Colonic mucosa (tissue), 4 donors: ENCODE results near the gene COL23A1. TPM values are rescaled to one million over a fixed set of nuclear protein-coding genes. Genes with fewer than 3 reads are reported as not detected.

Source experiments
- DNase-seq: peaks from one replicate; pipeline ENCODE4 v3.0.0-alpha.2; 2020
- H3K27ac ChIP-seq: fragments of 200-600 bp; one replicate; pipeline ENCODE4 v1.8.0; 2021
- H3K27me3 ChIP-seq: fragments of 200-600 bp; one replicate; pipeline ENCODE4 v1.8.0; 2021
- H3K36me3 ChIP-seq: fragments of 200-600 bp; one replicate; pipeline ENCODE4 v1.8.0; 2021
- H3K4me1 ChIP-seq: fragments of 200-600 bp; one replicate; pipeline ENCODE4 v1.8.0; 2021; ENCODE audit warnings: mild to moderate bottlenecking
- H3K4me3 ChIP-seq: fragments of 200-600 bp; one replicate; pipeline ENCODE4 v1.8.0; 2021
- H3K9ac ChIP-seq, 2 donors: one replicate each; pipeline ENCODE4 v1.7.0; 2013; ENCODE audit warnings: control low read depth in 2 of 2, low read depth in 2 of 2, low read length in 2 of 2
- H3K9me3 ChIP-seq: fragments of 200-600 bp; one replicate; pipeline ENCODE4 v1.8.0; 2021
- CTCF ChIP-seq: fragments of 200-600 bp; IDR thresholded peaks from one replicate; pipeline ENCODE4 v1.8.0; 2022; ENCODE audit warnings: antibody characterized with exemption, mild to moderate bottlenecking
- intact Hi-C: fragments of 100-400 bp; cut with DNase I; formaldehyde crosslinking; loops from one replicate; pipeline ENCODE4 v1.14.1; 2022
- total RNA-seq, 2 donors: library from RNA; stranded (reverse); fragmentation: NEBNext Ultra II Directional in 1 of 2; extraction: Animal tissue kit (Norgen Biotek cat#: 25700) in 1 of 2; gene quantifications; one replicate each; pipeline ENCODE4 v1.2.1, GENCODE V29; 2021
- donor health status: healthy.
- donor health status: DM: no; HTN: no; CAD: no.
- donor health status: DM: no; HTN: no; CAD: no.

COL23A1 gene
- total RNA-seq, 2 donors from 2014 or later: 0.37 to 0.49 TPM

GRCh38 chr5:178537467-178538371 is 52.5 kb downstream of the COL23A1 start:
- H3K4me3 ChIP-seq: no peak overlapping the region
- H3K27ac ChIP-seq: no peak overlapping the region
- intact Hi-C loops: no loop called here
- H3K9me3 ChIP-seq: no peaks in the 10 kb centered on the region
- no peak for DNase-seq
- no peaks in the 10 kb centered on the region for H3K4me1 ChIP-seq
- H3K9ac ChIP-seq: no peak overlapping the region
- H3K36me3 ChIP-seq: no peaks in the 10 kb centered on the region
- no peak for TF ChIP-seq CTCF
- no peaks in the 10 kb centered on the region for H3K27me3 ChIP-seq

- H3K27me3 ChIP-seq: no peaks in the 10 kb centered on the region
- no peaks in the 10 kb centered on the region for H3K36me3 ChIP-seq
- TF ChIP-seq CTCF: no peak
- intact Hi-C loops: no loop called here
- no peaks in the 10 kb centered on the region for H3K9me3 ChIP-seq
- no peaks in the 10 kb centered on the region for H3K4me1 ChIP-seq
- no peak overlapping the region for H3K9ac ChIP-seq
- no peak for DNase-seq
- no peak overlapping the region for H3K4me3 ChIP-seq
- no peak overlapping the region for H3K27ac ChIP-seq
Observed at GRCh38 chr5:178536541-178537466, 53.4 kb downstream of the COL23A1 start.

- no peak for TF ChIP-seq CTCF
- DNase-seq: no peak
- H3K4me1 ChIP-seq: no peaks in the 10 kb centered on the region
- no peak overlapping the region for H3K4me3 ChIP-seq
- intact Hi-C loops: no loop called here
- no peak overlapping the region for H3K9ac ChIP-seq
- H3K9me3 ChIP-seq: no peaks in the 10 kb centered on the region
- H3K36me3 ChIP-seq: no peaks in the 10 kb centered on the region
- no peak overlapping the region for H3K27ac ChIP-seq
- H3K27me3 ChIP-seq: no peaks in the 10 kb centered on the region
Observed at GRCh38 chr5:178535299-178536175, 54.7 kb downstream of the COL23A1 start.

GRCh38 chr5:178533136-178533535 is 57.1 kb downstream of the COL23A1 start:
- DNase-seq: no peak
- no peak overlapping the region for H3K27ac ChIP-seq
- intact Hi-C loops: no loop called here
- H3K4me3 ChIP-seq: no peak overlapping the region
- no peak for TF ChIP-seq CTCF
- no peaks in the 10 kb centered on the region for H3K27me3 ChIP-seq
- H3K4me1 ChIP-seq: no peaks in the 10 kb centered on the region
- H3K9ac ChIP-seq: no peak overlapping the region
- no peaks in the 10 kb centered on the region for H3K9me3 ChIP-seq
- no peaks in the 10 kb centered on the region for H3K36me3 ChIP-seq

- Histone ChIP-seq H3K36me3 (no peaks in the 10 kb centered on the region), H3K9ac (no peak overlapping the region), H3K27me3 (no peaks in the 10 kb centered on the region), H3K4me1 (no peaks in the 10 kb centered on the region), H3K4me3 (no peak overlapping the region), H3K27ac (no peak overlapping the region), H3K9me3 (no peaks in the 10 kb centered on the region)
- TF ChIP-seq CTCF: no peak
- intact Hi-C loops: no loop called here
- no peak for DNase-seq
Observed at GRCh38 chr5:178532666-178533065, 57.5 kb downstream of the COL23A1 start.
